Stromal cell of bone marrow (primary cell): ENCODE results near the gene ALPI.
"Not testable (repeated sequence)": the region's sequence is repeated elsewhere in the genome, so short reads cannot be mapped to it uniquely, and the experiment has no call there.

Source experiments
- DNase-seq: peaks from one replicate; pipeline ENCODE4 v3.0.0-alpha.2; 2012; ENCODE audit warnings: low read depth

Gene ALPI

DNA sequence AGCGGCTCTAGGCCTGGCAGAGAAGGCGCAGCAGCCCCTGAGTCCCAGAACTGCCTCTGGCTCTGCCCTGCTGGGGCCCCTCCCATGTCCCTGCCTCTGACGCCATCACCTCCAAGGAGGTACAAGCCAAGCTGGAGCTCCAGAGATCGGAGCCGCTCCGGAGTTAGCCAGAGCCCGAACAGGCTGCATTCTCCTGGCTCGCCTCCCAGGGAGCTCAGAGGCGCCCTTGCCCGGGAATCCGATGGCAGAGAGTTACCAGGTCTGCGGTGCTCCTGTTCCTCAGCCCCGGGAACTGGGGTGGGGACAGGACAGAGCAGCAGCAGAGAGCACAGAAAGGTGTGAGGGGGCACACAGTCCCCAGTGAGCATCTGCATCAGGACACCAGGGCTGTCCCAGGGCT is 12.9 kb upstream of the ALPI start:
- not testable (repeated sequence) for DNase-seq

DNA sequence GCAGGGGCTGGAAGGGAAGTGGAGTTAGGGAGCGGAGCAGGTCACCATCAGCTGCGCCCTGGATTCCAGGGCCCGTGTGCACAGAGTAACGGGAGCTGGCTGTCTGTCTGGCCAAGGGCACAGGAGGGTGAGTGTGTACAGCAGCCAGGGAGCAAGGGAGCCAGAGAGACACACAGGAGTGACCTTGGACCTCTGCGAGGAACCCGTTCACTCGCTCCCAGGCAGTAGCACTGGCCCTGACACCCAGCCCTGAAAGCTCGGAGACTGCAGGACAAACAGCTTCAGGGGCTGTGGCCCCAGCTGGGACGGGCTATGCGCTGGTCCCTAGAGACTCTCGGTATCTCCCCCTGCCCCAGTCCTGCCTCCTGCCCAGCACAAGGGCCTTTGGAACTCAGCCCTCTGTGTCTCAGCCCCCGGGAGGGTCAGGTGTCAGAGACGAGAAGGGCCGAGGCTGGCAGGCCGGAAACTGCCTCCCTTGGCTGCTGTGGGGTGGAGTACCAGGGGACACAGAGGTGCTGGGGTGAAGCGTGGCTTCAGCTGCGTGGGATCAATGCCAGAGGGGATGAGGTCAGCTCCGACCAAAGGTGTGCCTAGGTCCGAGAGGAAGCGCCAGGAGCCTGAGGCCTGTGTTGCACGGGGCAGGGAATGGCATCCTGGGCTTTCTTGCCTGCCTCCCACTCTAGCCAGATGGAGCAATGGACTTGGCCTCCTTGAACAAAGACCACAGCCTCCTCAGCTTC is 12.1 kb upstream of the ALPI start:
- not testable (repeated sequence) for DNase-seq

DNA sequence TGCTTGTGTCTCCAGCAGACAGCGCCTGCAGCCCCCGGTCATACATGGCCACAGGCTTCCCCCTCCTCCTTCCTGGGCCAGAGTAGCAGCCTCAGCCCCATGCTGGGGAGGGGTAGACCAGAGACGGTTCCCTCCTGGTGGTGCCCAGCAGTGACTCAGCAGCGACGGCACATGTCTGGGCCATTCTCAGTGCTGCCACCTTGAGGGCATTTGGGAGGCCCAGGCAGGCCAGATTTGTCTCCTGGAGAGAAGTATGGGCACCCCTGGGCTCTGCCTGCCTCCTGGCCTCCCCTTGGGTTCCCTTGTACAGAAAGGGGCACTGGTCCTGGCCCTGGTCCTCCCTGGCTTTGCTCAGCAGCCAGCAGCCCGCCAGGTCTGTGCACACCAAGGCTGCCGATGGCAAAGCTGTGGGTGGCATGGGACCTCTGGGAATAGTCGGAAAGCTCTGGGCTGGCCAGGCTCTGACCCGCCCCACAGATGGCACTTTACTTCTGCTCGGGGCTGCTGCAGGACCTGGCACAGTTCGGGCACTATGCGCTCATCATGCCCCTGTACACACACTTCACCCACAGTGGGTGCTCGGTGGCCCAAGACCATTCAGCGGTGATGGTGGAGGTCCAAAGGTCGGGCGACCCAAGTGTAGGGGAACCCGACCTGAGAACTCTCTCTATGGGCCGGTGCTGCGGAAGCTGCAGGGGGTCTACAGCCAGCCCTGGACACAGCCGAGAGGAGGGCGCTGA is 11.4 kb upstream of the ALPI start:
- peak; percentile 36 for DNase-seq

DNA sequence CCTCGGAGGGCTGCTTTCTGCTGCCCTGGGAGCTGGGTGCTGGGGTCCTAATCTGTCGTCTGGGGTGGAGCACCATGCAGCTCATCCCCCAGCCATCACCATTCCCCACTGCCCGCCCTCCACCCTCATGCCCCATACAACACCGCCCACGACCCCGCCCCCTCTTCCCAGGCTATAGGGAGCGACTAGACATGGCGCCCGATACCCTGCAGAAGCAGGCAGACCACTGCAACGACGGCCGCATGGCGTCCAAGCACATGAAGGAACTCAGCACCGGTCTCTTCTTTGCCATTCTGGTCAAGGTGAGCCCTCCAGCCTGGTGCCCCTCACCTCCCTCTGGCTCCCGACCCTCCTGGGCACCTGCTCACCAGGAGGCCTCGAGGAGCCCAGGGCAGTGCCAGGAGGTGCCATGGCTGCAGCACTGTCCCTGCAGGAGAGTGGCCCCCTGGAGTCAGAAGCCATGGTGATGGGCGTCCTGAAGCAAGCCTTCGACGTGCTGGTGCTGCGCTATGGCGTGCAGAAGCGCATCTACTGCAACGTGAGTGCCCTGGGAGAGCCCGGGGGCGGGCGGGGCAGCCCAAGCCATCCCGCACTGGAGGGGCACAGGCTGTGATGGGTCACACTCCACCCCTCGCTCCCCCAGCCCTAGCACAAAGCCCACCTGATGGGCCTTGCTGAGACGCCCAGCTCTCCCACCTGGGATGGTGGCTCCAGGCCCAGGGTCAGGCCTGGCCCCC is 10.6 kb upstream of the ALPI start:
- not testable (repeated sequence) for DNase-seq

DNA sequence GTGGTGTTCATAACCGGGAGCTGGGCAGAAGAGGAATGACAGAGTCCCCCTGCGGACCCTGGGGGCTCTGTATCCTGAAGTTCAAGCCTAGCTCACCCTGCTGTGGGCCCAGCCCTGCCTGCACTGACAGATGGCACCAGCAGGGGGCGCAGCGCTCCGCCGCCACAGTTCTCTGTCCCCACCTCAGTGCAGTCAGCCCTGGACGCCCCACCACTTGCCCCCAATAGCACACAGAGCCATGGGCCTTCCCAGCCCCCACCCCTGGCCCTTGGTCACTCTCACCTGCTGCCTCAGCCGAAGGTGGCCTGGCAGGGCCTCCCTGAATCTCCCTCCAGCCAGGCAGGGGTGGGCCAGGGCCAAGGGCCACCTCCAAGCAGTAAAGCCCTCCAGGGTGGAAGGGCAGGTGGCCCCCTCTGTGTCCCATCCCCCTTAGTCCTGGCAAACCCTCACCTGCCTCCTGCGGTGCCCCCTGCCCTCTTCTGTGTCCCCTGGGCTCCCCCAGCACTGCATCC is 9.6 kb upstream of the ALPI start:
- not testable (repeated sequence) for DNase-seq

DNA sequence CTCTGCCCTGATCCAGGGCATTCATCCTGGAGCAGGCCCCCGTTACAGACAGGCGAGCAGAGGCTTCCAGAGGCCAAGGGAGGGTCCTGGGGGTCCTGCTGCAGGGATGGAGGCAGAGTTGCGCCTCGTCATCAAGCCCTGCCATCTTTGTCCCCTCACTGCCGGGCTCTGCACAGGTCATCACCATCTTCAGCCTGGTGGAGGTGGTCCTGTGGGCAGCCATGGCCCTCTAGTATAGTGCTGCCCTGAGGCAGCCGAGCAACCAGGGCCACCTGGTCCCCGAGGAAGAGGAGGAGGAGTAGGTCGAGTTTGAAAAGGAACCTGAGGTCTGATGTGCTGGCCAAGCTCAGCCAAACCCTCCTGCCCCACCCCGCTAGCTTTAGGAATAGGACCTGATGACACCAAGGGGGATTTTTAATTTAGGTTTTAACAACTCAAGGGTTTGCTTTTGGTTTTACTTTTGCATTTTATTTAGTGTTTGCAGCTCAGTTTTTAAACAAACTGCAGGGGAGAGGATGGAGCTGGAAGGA is 8.8 kb upstream of the ALPI start:
- DNase-seq, result no peak

DNA sequence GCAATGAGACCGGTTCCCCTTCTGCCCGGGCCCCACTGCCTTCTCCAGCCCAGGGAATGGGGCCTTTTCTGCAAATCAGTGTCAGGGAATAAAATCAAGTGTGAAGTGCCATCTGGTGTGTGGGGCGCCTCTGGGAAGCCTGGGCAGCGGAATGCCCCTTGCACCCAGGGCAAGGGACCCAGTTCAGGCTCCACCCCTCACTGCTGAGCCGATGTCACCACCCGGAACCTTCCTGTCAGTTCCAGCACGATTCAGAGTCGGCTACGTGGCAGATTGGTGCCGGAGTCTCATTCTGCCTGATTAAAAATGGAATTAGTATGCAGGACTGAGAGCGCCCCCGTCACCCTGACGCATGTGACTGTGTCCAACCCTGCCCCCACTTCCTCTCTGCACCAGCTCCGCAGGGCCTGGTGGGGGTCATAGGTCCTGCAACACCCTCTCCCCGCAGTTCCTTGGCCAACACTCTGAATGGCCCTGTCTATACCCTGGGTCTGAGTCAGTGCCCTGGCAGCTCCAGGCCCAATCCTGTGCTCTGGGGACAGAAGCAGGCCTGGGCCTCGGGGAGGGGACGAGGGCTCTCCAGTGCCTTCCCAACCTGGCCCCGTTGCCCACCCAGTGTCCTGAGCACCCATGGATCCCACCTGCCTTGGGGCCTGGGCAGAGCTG is 8.2 kb upstream of the ALPI start:
- DNase-seq, result no peak

DNA sequence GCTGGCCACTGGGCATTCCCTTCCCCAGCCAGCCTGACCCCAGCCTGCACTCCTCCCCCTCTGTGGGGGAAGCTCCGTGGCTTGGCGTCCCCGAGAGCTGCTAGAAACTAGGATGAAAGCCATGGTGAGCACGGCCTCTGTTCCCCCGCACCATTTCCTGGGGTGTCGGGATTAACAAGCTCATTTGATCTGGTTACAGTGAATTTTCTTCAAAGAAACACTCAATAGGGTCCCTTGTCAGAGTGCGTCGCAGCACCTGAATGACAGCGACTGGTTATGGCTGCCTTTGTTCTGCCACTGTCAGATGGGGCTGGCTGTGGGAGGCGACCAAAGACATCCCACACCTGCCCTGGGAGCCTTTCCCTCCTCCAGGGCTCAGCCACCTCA is 7.7 kb upstream of the ALPI start:
- DNase-seq, result no peak

DNA sequence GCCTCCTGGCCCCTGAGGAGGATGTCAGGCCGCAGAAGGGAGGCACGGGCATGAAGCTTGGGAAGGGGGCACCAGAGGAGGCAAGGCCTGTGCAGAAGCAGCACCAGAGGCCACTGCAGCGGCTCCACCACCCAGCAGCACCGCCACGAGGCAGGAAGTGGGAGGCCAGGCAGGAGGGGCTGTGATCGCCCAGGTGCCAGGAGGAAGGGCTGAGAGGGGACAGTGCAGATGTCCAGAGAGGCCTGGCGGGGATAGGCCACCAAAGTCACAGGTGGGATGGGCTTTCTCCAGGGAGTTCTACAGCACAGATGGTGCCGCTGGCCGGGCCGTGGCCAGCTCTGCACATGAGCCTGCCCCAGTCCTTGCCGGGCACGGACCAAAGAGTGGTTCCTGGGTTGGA is 6.0 kb upstream of the ALPI start:
- DNase-seq, result no peak

DNA sequence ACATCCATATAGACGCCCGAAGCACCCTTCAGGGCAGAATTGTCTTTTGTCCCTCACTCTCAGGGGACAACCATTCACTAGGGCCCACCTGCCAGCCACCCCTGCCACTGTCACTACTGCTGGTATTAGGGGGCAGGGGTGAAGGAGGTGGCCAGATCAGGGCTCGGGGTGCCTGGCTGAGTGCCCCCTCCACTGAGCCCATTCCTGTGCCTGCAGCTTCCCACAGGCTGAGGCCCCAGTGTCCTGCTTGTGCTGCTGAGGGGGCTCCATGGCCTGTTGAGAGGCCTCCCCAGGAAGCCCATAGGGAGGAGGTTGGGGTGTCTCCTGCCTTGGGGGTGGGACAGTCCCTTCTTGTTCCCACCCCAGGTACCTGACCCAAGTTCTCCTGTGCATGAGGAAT is 4.3 kb upstream of the ALPI start:
- DNase-seq, result not testable (repeated sequence)

DNA sequence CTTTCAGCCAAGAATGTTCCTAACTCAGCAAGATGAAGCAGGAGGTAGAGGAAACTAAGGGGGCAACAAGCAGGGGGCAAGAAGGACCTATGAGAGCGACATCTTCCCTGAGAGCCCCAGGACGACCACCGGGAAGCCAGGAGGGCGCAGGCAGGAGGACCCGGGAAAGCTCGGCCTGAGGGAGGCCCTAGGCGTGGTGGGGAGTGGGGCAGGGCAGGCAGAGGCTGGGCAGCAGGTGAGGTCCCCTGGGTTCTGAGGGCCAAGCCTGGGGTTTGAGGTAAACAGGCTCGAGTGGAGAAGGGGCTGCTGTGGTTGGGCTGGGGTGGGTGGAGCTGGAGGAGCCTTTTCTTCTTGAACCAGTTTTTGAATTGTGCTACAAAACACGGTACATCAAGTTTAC is 1.3 kb upstream of the ALPI start:
- DNase-seq, result no peak

DNA sequence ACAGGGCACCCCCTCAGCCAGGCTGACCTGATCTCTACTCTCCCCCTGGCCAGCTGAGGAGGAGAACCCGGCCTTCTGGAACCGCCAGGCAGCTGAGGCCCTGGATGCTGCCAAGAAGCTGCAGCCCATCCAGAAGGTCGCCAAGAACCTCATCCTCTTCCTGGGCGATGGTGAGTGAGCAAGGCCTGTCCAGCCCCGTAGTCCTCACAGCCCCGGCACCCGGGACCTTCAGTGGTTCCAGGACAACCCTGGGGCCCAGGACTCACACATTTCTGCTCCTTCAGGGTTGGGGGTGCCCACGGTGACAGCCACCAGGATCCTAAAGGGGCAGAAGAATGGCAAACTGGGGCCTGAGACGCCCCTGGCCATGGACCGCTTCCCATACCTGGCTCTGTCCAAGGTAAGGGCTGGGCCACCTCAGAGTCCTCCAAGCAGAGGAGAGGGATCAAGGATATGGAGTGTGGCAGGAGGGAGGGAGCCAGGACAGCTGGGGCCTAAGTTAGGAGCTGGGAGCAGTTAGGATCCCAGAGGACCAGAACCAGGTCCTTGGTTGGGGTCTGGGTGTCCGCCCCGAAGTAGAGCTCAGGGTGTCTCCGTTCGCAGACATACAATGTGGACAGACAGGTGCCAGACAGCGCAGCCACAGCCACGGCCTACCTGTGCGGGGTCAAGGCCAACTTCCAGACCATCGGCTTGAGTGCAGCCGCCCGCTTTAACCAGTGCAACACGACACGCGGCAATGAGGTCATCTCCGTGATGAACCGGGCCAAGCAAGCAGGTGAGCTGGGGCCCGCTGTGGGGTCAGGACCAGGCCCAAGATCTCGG is 555 bp downstream of the ALPI start:
- no peak for DNase-seq

DNA sequence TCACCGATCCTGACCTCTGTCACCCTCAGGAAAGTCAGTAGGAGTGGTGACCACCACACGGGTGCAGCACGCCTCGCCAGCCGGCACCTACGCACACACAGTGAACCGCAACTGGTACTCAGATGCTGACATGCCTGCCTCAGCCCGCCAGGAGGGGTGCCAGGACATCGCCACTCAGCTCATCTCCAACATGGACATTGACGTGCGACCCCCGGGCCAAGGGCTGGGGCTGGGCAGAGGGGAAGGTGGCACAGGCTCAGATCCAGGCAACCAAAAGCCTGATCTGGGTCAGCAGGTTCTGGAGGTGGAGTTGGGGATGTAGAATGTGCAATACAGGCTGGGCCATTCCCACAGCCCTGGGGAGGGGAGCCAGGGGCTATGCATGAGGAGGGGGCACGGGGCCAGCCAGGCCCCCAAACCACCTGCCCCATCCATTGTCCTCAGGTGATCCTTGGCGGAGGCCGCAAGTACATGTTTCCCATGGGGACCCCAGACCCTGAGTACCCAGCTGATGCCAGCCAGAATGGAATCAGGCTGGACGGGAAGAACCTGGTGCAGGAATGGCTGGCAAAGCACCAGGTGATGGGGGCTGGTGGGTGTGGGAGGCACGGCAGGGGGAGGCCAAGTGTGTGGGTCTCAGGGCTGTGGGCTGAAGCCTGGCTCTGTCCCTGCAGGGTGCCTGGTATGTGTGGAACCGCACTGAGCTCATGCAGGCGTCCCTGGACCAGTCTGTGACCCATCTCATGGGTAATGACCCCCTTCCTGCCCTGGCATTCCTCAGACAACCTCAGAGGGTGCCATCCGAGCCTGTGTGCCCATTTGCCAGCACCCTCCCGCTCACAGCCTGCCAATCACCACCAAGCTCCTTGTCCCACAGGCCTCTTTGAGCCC is 1.4 kb downstream of the ALPI start:
- no peak for DNase-seq

DNA sequence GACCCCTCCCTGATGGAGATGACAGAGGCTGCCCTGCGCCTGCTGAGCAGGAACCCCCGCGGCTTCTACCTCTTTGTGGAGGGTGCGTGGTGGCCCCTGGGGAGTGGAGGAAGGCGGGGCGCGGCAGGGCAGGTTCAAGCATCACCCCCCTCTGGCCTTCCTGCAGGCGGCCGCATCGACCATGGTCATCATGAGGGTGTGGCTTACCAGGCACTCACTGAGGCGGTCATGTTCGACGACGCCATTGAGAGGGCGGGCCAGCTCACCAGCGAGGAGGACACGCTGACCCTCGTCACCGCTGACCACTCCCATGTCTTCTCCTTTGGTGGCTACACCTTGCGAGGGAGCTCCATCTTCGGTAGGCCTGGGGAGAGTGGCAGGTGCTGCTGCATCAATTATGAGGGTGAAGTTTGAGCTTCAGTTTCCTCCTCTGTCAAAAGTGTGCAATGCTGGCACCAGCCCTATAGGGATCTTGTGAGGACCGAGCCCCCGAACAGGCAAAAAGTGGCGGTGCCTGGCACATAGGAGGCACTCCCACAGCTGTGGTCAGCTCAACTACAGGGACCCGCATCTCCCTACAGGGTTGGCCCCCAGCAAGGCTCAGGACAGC is 2.2 kb downstream of the ALPI start:
- no peak for DNase-seq

DNA sequence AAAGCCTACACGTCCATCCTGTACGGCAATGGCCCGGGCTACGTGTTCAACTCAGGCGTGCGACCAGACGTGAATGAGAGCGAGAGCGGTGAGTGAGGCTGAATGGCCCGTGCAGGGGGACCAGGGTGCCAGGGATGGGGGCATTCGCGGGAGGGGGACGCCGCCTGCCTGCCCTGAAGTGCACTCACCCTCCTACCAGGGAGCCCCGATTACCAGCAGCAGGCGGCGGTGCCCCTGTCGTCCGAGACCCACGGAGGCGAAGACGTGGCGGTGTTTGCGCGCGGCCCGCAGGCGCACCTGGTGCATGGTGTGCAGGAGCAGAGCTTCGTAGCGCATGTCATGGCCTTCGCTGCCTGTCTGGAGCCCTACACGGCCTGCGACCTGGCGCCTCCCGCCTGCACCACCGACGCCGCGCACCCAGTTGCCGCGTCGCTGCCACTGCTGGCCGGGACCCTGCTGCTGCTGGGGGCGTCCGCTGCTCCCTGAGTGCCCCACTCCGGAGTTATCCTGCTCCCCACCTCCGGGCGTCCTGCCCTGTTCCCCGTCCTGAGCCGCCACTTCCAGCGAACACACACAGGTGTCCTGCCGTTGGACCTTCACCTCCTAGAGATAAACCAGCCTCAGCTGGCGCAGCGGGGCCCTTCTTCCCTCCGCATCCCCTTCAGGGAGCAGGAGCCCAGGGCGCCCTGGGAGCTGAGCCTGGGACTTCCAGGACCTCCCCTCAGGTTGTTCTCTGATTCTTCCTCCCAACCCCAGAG is 2.9 kb downstream of the ALPI start:
- no peak for DNase-seq

DNA sequence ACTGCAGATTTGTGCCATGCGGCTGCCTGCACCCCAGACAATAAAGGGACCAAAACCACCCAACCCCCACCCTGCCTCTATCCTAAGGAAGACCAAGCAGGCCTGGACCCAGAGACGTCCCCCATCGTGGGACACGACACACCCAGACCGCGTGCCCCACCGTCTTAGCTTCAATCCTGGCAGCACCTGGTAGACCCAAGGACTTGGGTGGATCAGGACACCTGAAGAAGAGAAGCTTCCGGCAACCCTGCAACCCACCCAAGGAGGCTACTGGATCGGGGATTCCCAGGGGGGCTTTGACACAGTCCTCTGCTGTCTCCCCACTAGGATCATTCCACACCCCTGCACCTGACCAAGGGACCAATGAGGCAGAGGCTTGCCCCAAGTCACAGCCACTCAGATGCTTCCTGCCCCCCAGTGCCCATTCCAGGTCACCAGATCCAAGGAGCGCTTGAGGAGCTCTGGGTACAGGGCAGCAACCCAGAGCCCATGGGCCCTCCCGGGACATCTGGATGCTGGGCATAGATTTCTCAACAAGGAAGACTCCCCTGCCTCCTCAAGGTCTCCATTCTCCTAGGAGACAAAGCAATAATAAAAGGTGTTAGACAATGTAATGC is 3.6 kb downstream of the ALPI start:
- DNase-seq, result no peak

DNA sequence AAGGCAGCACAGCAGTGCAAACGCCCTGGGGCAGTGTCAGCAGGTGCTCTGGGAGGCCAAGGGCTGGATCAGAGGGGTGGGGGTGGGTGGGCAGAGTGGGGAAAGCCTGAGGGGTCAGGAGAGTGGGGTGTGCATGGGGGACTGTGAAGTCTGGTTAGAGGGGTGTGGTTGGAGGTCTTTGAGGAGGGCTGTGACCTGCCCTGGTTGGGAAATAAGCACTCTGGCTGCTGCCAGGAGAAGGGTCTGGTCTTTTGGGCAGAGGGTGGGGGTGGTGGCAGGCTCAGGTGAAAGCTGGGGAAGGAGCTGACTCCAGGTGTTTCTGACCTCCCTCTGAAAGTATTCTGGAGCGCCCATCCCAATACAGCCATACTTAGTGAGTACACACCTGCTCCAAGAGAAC is 4.2 kb downstream of the ALPI start:
- no peak for DNase-seq
